ENCODE measurements around the gene HNRNPA0.

DNA sequence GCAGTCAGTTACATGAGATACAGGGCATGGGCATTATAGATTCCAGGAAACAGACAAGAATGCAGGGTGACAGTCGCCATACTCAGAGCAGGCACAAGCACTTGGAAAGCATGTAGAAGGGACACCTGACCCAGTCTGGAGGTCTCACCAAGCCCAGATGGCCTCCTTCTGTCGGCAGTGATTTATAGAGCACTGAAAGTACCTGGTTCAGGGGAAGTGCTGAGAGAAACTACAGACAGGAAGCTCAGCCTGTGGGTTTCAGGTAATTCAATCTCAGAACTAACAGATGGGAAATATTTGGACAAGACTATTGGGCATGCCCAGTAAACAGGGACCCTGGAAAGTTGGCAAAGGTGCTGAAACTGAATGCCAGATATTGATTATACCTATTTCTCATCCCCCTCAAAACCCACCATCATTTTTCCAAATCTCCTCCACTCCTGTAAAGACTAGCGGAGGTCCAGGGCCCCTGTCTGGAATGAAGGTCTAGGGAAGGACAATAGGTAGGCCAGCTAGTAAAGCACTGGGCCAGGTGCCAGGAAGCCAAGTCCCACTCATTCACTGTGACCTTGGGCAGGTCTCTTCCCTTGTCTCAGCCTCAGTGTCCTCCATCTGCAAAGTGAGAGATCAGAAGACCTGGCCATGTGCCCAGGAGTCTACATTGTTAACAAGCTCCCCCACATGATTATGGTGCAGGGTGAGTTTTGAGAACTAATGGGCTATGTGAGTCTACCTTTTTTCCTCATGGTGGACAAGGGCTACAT, 45.2 kb downstream of the HNRNPA0 start:
- TF ChIP-seq RAD21 (IDR thresholded peaks at IDR 0.05; ENCODE audit: low read depth) (no peak), EP300 (IDR thresholded peaks at IDR 0.05; ENCODE audit: borderline replicate concordance) (no peak), EGR1 (IDR thresholded peaks at IDR 0.05) (no peak), YY1 (IDR thresholded peaks at IDR 0.05; ENCODE audit: low read depth) (no peak), FOXM1 (IDR thresholded peaks at IDR 0.05; ENCODE audit: borderline replicate concordance, low read depth) (no peak), REST (IDR thresholded peaks at IDR 0.05; ENCODE audit: low read depth) (no peak), ZBTB7A (IDR thresholded peaks at IDR 0.05; ENCODE audit: low read depth) (no peak), CREB1 (IDR thresholded peaks at IDR 0.05; ENCODE audit: low read depth) (no peak), TAF1 (IDR thresholded peaks at IDR 0.05; ENCODE audit: low read depth) (no peak), TEAD4 (IDR thresholded peaks at IDR 0.05) (no peak), CEBPB (IDR thresholded peaks at IDR 0.05) (no peak), USF1 (IDR thresholded peaks at IDR 0.05) (no peak)
- TF ChIP-seq, protein P1, sequence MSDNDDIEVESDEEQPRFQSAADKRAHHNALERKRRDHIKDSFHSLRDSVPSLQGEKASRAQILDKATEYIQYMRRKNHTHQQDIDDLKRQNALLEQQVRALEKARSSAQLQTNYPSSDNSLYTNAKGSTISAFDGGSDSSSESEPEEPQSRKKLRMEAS (IDR thresholded peaks at IDR 0.05) = no peak
